Activated CD4-positive, alpha-beta T cell treated with anti-CD3 and anti-CD28 coated beads, Interleukin-10, Interleukin-2, amounts not matched to agents 100 ng/mL and 50 ng/mL, durations not matched to agents 16 hours and 8 hours (primary cell): ENCODE data around the gene CPE.

Source experiments
- DNase-seq: peaks from one replicate; pipeline ENCODE4 v3.0.0-alpha.2; 2020

Gene CPE

DNA sequence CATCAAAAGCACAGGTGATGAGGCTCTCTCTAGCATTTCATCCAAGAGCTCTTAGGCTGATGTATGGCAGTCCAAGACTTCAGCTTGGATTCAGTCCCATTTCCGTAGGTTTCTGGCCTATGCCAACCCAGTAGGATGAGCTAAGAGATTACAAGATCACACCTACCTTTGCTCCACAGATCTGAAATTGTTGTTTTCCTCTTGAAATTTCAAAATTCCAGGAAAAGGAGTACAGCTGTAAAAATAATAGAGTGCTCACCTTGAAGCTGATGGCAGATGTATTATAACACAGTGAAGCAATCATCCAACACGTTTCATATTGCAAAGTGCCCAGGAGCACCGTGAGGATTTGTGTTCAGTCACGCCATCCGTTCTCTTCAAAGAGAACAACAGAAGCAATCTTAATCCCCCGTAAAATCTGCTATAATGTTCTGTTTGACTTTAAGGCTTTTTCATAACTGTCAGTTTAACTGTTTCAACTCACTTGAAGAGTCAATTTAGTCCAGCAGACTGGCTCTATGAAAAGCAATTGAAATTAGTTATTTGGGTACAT is 137.5 kb downstream of the CPE start:
- no peak for DNase-seq

GRCh38 chr4:165517216-165517615 is 138.4 kb downstream of the CPE start:
- no peak for DNase-seq

- DNase-seq: no peak
These were observed 139.3 kb downstream of the CPE start for GRCh38 chr4:165518024-165518616.

DNA sequence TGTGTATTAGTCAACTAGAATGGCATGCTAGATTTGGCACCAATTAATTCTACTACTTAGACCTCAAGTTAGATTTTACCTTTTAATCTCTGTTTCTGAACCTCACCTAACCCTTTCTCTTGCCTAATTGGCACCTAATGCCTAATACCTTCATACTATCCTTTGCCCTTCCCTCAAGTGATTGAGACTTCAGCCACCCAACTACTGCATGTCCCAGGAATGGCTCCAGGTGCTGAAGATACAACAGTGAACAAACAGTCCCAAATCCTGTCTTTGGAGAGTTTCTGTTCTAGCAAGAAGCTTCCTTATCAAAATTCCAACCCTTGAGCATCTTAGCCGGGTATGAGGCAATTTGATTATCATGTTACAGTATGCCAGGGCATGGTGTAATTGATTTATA is 139.9 kb downstream of the CPE start:
- no peak for DNase-seq

GRCh38 chr4:165519591-165519990 is 140.8 kb downstream of the CPE start:
- no peak for DNase-seq

DNA sequence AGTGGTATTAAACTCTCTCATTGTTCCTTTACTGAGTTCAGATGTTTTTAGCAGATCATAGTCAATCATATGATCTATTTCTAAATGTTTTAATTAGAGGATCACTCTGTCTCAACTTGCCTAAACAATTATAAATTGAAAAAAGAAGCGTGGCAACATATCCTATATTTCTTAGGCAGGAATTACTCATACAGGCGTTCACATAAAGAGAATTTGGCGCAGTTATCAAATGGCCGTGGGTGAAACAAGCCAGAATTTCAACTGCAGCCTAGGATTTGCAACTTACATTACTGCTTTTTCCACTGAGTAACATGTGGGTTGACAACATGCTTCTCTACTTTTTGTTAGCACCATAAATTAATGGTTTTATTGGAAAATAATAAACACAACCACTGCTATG is 141.3 kb downstream of the CPE start:
- DNase-seq: no peak

- no peak for DNase-seq
These were observed 143.2 kb downstream of the CPE start for GRCh38 chr4:165522050-165522449.

DNA sequence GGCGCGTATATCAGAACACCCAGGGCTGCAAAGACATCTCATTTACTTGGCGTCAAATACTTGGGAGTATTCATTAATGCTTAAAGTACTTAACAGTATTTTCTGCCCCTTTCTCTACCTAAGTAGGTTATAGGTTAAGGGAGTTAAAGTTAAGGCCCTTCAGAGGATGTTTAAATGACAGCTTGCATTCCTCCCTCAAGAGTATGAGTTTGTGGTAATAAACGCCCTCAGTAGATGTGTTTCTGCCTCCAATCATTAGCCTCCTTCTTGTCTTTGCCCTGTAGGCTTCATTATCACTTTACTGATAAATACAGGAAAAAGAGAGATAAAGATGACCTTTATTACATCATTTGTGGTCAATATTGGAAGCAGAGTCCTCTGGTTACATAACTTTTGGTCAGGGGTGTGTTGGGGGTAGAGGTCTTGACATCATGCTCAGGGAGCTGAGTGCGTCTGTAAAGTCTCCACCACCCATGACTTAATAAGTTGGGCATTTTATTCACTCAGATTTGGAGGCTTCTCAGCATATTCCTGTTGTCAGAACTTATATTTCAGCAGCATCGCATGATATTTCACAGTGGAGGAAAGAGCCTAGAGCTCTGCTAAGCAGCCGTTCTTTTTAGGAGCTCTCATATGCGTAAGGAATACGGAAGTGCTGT is 145.9 kb downstream of the CPE start:
- DNase-seq: no peak

GRCh38 chr4:165532976-165533375 is 154.2 kb downstream of the CPE start:
- DNase-seq: no peak

DNA sequence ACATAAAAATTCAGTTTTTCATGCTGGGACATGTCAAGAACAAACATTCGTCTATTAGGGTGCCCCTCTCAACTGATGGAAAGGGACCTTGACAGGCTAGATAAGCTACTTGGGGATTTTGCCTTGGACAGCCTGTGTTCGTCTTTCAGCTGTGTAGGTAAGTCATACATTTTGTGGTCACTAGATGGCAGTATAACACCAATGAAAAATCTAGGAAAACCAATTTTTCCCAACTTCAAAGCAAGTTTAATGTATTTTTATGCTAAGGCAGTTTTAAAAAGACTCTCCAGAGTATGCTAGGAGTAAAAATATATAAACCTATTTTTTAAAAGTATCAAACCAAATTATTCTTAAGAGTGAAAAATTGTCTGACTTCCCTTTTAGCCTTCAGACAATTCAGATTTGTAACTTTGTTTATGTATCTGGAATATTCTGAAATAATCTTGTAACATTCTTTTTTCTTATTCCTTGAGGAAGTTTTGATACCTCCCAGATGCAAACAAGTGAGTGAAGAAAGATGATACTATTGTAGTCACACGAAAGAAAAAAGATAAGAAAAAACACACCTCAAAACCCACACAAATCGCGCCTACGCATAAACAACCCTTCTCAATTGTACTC is 158.3 kb downstream of the CPE start:
- peak; percentile 42 for DNase-seq

DNA sequence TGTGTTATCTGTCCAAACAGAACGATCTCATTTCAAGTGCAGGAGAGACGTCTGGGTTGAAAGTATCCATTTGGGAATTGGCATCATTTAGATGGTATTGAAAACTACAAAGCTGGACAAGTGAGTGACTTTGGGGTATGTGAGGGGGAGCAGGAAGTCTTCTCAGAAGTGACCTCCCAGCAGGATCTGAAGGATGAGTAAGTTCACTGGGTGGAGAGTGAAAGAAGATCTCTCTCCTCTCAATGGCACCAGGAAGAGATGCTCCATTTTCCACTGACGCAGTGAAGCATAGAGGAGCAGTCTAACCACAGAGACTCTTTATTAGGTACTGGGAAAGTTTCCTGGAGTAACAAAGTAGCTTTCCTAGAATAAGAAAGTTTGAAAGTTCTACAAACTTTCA is 161.0 kb downstream of the CPE start:
- DNase-seq: no peak

DNA sequence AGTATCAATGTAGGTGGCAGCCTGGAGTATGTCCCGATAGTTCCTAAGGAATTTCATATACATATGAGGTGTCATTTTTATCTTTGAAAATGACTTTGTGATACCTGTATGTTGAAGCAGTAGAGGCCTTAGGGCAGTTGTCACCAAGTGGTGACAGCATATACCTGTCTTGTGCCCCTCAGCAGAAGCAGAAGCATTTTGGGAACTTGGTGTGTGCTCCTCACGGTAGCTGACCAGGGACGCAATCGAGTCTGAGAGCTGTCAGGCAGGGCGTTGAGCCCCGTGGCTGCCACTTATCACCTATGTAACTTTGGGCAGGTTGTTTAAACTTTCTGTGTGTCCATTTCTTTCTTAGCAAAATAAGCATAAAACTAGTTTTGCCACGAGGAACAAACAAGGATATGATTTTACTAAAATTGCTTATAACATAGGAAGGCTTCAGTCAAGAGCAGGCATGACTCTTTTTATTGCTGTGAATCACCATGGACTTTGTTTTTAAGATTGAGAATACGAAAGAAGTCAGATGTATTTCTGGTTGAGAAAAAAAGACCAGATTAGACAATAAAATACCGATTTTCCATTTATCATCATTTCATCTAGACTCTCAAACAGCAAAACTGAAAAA is 161.5 kb downstream of the CPE start:
- no peak for DNase-seq

DNA sequence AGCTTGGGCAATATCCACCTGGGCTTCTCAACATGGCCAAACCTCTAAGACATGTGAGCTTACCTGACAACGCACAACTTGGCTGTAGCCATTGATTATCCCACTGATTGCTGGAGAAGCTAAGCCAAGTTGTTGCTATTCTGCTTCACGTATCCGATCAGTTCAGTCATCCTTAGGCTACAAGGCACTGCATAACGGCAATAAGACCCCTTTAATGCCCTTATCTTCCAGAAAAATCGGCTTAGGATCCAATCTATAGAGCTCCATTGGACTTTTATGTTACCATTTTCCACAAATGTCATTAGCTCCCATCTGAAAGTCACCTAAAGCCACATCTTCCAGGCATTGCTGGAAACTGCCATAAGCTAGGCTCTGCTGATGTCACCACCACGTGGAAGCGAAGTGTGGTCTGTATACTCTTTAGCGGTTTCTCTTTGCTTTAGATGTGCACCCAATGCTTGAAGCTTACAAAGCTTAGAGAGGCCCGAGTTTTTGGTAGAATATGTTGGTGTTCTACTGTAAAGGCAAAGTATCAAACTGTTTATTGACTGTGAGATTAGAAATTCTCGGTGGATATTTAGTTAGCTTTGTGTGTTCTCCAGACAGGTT is 163.1 kb downstream of the CPE start:
- DNase-seq: no peak

DNA sequence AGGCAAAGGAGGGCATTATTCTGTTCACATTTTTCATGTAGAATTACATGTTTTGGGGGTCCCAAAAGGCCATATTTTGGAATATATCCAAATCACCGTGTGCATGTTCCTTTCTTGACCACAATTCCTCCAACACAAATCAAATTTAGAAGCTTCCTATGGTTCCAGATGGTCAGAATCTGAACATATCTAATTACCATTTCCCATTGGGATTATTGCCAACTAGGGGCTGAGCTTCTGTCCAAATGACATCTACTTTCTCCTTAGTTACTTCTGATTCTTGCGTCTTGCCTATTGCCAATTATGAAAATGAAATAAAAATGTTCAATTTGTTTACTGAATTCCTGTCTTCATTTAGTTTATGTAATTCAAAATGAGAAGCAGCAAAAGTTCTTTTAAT is 163.7 kb downstream of the CPE start:
- DNase-seq: no peak
